HL-60 (cell line): ENCODE data around the gene THAP9.
"Not testable (repeated sequence)": the region's sequence is repeated elsewhere in the genome, so short reads cannot be mapped to it uniquely, and the experiment has no call there.

Experiments
- CTCF ChIP-seq: IDR thresholded peaks from one replicate; pipeline ENCODE4 v1.5.1; 2011; ENCODE audit warnings: low read length, control low read depth, inconsistent platforms; ENCODE audit not compliant: insufficient read depth
- GABPA ChIP-seq: IDR thresholded peaks from 2 replicates; pipeline ENCODE4 v1.6.1; 2012; ENCODE audit warnings: low read depth
- POLR2AphosphoS5 ChIP-seq: IDR thresholded peaks from 2 replicates; pipeline ENCODE4 v1.6.1; 2012; ENCODE audit warnings: low read depth
- TF ChIP-seq, protein P1 (sequence below): IDR thresholded peaks from 2 replicates; pipeline ENCODE4 v1.6.1; 2012; ENCODE audit warnings: low read depth; ENCODE audit not compliant: insufficient replicate concordance

- TF ChIP-seq CTCF, POLR2AphosphoS5, GABPA: not testable (repeated sequence)
- TF ChIP-seq, protein P1, sequence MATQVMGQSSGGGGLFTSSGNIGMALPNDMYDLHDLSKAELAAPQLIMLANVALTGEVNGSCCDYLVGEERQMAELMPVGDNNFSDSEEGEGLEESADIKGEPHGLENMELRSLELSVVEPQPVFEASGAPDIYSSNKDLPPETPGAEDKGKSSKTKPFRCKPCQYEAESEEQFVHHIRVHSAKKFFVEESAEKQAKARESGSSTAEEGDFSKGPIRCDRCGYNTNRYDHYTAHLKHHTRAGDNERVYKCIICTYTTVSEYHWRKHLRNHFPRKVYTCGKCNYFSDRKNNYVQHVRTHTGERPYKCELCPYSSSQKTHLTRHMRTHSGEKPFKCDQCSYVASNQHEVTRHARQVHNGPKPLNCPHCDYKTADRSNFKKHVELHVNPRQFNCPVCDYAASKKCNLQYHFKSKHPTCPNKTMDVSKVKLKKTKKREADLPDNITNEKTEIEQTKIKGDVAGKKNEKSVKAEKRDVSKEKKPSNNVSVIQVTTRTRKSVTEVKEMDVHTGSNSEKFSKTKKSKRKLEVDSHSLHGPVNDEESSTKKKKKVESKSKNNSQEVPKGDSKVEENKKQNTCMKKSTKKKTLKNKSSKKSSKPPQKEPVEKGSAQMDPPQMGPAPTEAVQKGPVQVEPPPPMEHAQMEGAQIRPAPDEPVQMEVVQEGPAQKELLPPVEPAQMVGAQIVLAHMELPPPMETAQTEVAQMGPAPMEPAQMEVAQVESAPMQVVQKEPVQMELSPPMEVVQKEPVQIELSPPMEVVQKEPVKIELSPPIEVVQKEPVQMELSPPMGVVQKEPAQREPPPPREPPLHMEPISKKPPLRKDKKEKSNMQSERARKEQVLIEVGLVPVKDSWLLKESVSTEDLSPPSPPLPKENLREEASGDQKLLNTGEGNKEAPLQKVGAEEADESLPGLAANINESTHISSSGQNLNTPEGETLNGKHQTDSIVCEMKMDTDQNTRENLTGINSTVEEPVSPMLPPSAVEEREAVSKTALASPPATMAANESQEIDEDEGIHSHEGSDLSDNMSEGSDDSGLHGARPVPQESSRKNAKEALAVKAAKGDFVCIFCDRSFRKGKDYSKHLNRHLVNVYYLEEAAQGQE = not testable (repeated sequence)
Observed at GRCh38 chr4:82913968-82914367, 13.4 kb downstream of the THAP9 start.
